Calu3 (cell line): Measurements from ENCODE around the gene ITSN2. TPM values are rescaled to one million over a fixed set of nuclear protein-coding genes. Genes with fewer than 3 reads are reported as not detected.

ENCODE experiments used
- BruUV-seq: library from RNA; stranded (reverse); fragments of 400-500 nt; replicated peaks from 2 replicates; lab custom pipeline; 2021; lab: Mats Ljungman, UMichigan
- CTCF ChIA-PET: fragments of 300-600 bp; sonication (Branson Sonifier 250); formaldehyde crosslinking; loops from one replicate; lab custom pipeline; 2022; ENCODE audit warnings: antibody characterized with exemption; lab: Charles Lee
- DNase-seq: peaks from one replicate; pipeline ENCODE4 v3.0.0; 2022
- H3K27ac Mint-ChIP-seq: one replicate; pipeline ENCODE4 v1.8.0; 2022; ENCODE audit warnings: mixed read lengths; ENCODE audit not compliant: unreplicated experiment
- H3K27me3 Mint-ChIP-seq: one replicate; pipeline ENCODE4 v1.8.0; 2022; ENCODE audit warnings: mixed read lengths; ENCODE audit not compliant: unreplicated experiment
- H3K36me3 Mint-ChIP-seq: one replicate; pipeline ENCODE4 v1.8.0; 2022; ENCODE audit warnings: mild to moderate bottlenecking, moderate library complexity, mixed read lengths; ENCODE audit not compliant: insufficient read depth, unreplicated experiment
- H3K4me1 Mint-ChIP-seq: one replicate; pipeline ENCODE4 v1.8.0; 2022; ENCODE audit warnings: mild to moderate bottlenecking, low read depth, mixed read lengths; ENCODE audit not compliant: unreplicated experiment
- H3K4me3 Mint-ChIP-seq: one replicate; pipeline ENCODE4 v1.8.0; 2022; ENCODE audit warnings: mild to moderate bottlenecking, low read depth, moderate library complexity, mixed read lengths; ENCODE audit not compliant: unreplicated experiment
- H3K9me3 Mint-ChIP-seq: one replicate; pipeline ENCODE4 v1.8.0; 2022; ENCODE audit warnings: low read depth, mixed read lengths; ENCODE audit not compliant: unreplicated experiment
- intact Hi-C: fragments of 100-400 bp; cut with micrococcal nuclease; formaldehyde crosslinking; loops from one replicate; pipeline ENCODE4 v1.10.0; 2022; ENCODE audit not compliant: unreplicated experiment
- total RNA-seq: library from RNA; stranded (reverse); gene quantifications from 2 replicates; pipeline ENCODE4 v1.2.3, GENCODE V29; 2022
- TF ChIP-seq, protein P1 (sequence below): fragments of 200-600 bp; IDR thresholded peaks from one replicate; pipeline ENCODE4 v1.8.0; 2022; ENCODE audit warnings: antibody characterized with exemption; ENCODE audit not compliant: unreplicated experiment

ITSN2 gene
- total RNA-seq, 1 experiment from 2014 or later = 45.4 TPM

DNA sequence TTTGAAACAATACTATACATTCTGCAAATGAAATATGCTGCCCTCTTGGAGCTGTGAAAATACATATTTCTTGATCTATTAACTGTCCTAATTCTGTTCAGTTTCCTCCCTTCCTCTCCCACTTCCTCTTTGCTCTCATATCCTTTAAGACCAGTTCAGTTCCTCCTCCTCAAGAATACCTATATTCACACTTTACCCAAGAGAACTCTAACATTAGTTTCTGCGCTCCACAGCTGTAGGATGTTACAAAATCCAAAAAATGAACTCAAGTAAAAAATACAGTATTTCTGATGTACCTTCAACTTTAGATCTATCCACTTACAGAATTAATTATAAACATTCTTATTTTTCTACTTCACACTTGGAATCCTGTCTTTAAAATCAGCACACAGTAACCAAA, 5.4 kb downstream of the ITSN2 start:
- H3K4me1 Mint-ChIP-seq = peaks cover 10% of the 10 kb centered on the region
- H3K36me3 Mint-ChIP-seq = peaks cover 14% of the 10 kb centered on the region
- intact Hi-C loops = no loop called here
- no TSS peak for BruUV-seq
- no peaks in the 10 kb centered on the region for H3K9me3 Mint-ChIP-seq
- TF ChIP-seq, protein P1, sequence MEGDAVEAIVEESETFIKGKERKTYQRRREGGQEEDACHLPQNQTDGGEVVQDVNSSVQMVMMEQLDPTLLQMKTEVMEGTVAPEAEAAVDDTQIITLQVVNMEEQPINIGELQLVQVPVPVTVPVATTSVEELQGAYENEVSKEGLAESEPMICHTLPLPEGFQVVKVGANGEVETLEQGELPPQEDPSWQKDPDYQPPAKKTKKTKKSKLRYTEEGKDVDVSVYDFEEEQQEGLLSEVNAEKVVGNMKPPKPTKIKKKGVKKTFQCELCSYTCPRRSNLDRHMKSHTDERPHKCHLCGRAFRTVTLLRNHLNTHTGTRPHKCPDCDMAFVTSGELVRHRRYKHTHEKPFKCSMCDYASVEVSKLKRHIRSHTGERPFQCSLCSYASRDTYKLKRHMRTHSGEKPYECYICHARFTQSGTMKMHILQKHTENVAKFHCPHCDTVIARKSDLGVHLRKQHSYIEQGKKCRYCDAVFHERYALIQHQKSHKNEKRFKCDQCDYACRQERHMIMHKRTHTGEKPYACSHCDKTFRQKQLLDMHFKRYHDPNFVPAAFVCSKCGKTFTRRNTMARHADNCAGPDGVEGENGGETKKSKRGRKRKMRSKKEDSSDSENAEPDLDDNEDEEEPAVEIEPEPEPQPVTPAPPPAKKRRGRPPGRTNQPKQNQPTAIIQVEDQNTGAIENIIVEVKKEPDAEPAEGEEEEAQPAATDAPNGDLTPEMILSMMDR = no peak
- H3K27me3 Mint-ChIP-seq = no peaks in the 10 kb centered on the region
- no peak overlapping the region for H3K27ac Mint-ChIP-seq
- no peak for DNase-seq
- CTCF ChIA-PET = interaction anchor here (0.5 kb wide), 1 partner anchor 668 kb away, joined by 3 read pairs; no protein-coding TSS in a partner anchor
- H3K4me3 Mint-ChIP-seq = no peak overlapping the region

- CTCF ChIA-PET = interaction anchor here (0.6 kb wide), 1 partner anchor 22 kb away, joined by 4 read pairs; no protein-coding TSS in a partner anchor
- H3K27ac Mint-ChIP-seq = no peak overlapping the region
- no peak overlapping the region for H3K4me3 Mint-ChIP-seq
- BruUV-seq = no TSS peak
- peaks cover 13% of the 10 kb centered on the region for H3K36me3 Mint-ChIP-seq
- no peak for DNase-seq
- peaks cover 15% of the 10 kb centered on the region for H3K4me1 Mint-ChIP-seq
- TF ChIP-seq, protein P1 = no peak
- no peaks in the 10 kb centered on the region for H3K27me3 Mint-ChIP-seq
- intact Hi-C loops = no loop called here
- H3K9me3 Mint-ChIP-seq = no peaks in the 10 kb centered on the region
Measured at GRCh38 chr2:24354395-24354794, 5.9 kb downstream of the ITSN2 start.

- H3K27ac Mint-ChIP-seq = no peak overlapping the region
- BruUV-seq = no TSS peak
- intact Hi-C loops = no loop called here
- CTCF ChIA-PET = interaction anchor here (0.6 kb wide), 1 partner anchor 22 kb away, joined by 4 read pairs; no protein-coding TSS in a partner anchor
- no peak for DNase-seq
- TF ChIP-seq, protein P1 = no peak
- H3K27me3 Mint-ChIP-seq = no peaks in the 10 kb centered on the region
- peaks cover 9% of the 10 kb centered on the region for H3K36me3 Mint-ChIP-seq
- H3K9me3 Mint-ChIP-seq = no peaks in the 10 kb centered on the region
- peaks cover 18% of the 10 kb centered on the region for H3K4me1 Mint-ChIP-seq
- H3K4me3 Mint-ChIP-seq = no peak overlapping the region
Measured at GRCh38 chr2:24353973-24354372, 6.4 kb downstream of the ITSN2 start.

GRCh38 chr2:24353364-24353763, 7.0 kb downstream of the ITSN2 start:
- BruUV-seq = no TSS peak
- DNase-seq = no peak
- Mint-ChIP-seq H3K27me3 (no peaks in the 10 kb centered on the region), H3K4me1 (peaks cover 18% of the 10 kb centered on the region), H3K9me3 (no peaks in the 10 kb centered on the region), H3K4me3 (no peak overlapping the region), H3K27ac (no peak overlapping the region), H3K36me3 (peaks cover 5% of the 10 kb centered on the region)
- CTCF ChIA-PET = no interaction called here
- TF ChIP-seq, protein P1 = no peak
- intact Hi-C loops = no loop called here
